H7 (cell line): ENCODE results near the gene TMSB4Y. TPM values are rescaled to one million over a fixed set of nuclear protein-coding genes. Genes with fewer than 3 reads are reported as not detected.

Source experiments
- DNase-seq: peaks from one replicate; pipeline ENCODE4 v3.0.0; 2012
- H3K27me3 ChIP-seq: 2 replicates; pipeline ENCODE4 v1.6.0; 2011; ENCODE audit warnings: mild to moderate bottlenecking, low read length; ENCODE audit not compliant: control insufficient read depth, insufficient read depth
- H3K36me3 ChIP-seq: replicated peaks from 2 replicates; pipeline ENCODE4 v1.5.1; 2011; ENCODE audit warnings: low read length; ENCODE audit not compliant: control insufficient read depth, insufficient read depth
- H3K4me3 ChIP-seq: 2 replicates; pipeline ENCODE4 v1.5.1; 2011; ENCODE audit warnings: low read depth, mild to moderate bottlenecking, control low read depth, low read length, moderate library complexity; ENCODE audit not compliant: insufficient read depth
- total RNA-seq: library from RNA; depleted of rRNA; stranded (reverse); fragments of >200 nt; shearing (Covaris generic); gene quantifications from 2 replicates; pipeline ENCODE4 v1.2.3, GENCODE V29; 2014; rRNA removed

The TMSB4Y gene
- total RNA-seq, result not detected in 2 replicates

DNA sequence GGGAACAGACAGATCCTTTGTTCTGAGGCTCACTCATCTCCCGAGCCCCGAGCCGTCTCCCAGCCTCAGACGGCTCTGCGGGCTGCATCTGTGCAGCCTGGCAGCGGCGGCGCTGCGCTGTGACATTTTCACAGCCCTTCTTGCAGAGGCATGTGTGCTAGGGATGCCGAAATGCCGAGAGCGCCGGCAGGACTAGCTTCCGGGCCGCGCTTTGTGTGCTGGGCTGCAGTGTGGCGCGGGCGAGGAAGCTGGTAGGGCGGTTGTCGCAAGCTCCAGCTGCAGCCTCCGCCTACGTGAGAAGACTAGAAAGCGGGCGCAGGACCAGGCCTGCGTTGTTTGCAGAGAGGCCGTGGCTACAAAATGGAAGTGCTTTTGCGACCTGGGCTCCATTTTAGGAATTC lies at the start of gene TMSB4Y:
Gene TMSB4Y (plus strand): TSS at position 332 of the 401 bp plus-strand sequence.
- DNase-seq, result no peak
- no peaks in the 10 kb centered on the region for H3K27me3 ChIP-seq
- no peak within 1 kb of the TSS for H3K4me3 ChIP-seq
- H3K36me3 ChIP-seq, result no peaks in the 10 kb centered on the region

GRCh38 chrY:13664162-13664561 lies 39.5 kb upstream of the TMSB4Y start:
- H3K27me3 ChIP-seq, result no peaks in the 10 kb centered on the region
- DNase-seq, result no peak
- H3K36me3 ChIP-seq, result no peaks in the 10 kb centered on the region
- no peak overlapping the region for H3K4me3 ChIP-seq

DNA sequence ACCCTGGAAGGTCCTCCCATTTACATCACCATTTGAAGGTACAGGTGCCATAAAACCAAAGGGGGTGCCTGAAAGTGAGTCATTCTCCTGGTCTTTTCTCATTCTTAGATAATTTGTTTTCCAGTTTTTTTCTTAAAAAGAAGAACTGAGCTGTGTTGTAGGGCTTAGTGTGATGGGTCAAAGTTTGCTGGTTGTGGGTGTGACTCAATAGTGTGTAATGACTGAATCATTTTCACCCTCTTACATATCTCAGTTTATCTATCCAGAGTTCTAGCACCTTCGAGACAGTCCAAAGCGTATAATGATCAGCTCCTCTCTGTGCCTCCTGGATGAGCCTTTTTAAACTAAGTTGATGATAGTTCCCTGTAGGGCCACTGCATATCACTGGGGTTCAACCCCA lies 32.6 kb upstream of the TMSB4Y start:
- no peaks in the 10 kb centered on the region for H3K27me3 ChIP-seq
- no peak overlapping the region for H3K4me3 ChIP-seq
- DNase-seq, result no peak
- no peaks in the 10 kb centered on the region for H3K36me3 ChIP-seq

- no peak for DNase-seq
- H3K27me3 ChIP-seq, result no peaks in the 10 kb centered on the region
- no peaks in the 10 kb centered on the region for H3K36me3 ChIP-seq
- no peak overlapping the region for H3K4me3 ChIP-seq
These were observed 1.4 kb upstream of the TMSB4Y start for GRCh38 chrY:13702276-13702675.

GRCh38 chrY:13704121-13704930 lies 627 bp downstream of the TMSB4Y start:
- Histone ChIP-seq H3K27me3 (no peaks in the 10 kb centered on the region), H3K36me3 (no peaks in the 10 kb centered on the region), H3K4me3 (no peak overlapping the region)
- DNase-seq, result no peak

- Histone ChIP-seq H3K27me3 (no peaks in the 10 kb centered on the region), H3K4me3 (no peak overlapping the region), H3K36me3 (no peaks in the 10 kb centered on the region)
- no peak for DNase-seq
These were observed 1.5 kb downstream of the TMSB4Y start for GRCh38 chrY:13705197-13705596.

GRCh38 chrY:13708038-13708437 lies 4.3 kb downstream of the TMSB4Y start:
- Histone ChIP-seq H3K27me3 (no peaks in the 10 kb centered on the region), H3K36me3 (no peaks in the 10 kb centered on the region), H3K4me3 (no peak overlapping the region)
- no peak for DNase-seq

GRCh38 chrY:13718996-13719395 lies 15.3 kb downstream of the TMSB4Y start:
- H3K27me3 ChIP-seq, result no peaks in the 10 kb centered on the region
- no peaks in the 10 kb centered on the region for H3K36me3 ChIP-seq
- no peak for DNase-seq
- H3K4me3 ChIP-seq, result no peak overlapping the region

GRCh38 chrY:13729517-13729916 lies 25.8 kb downstream of the TMSB4Y start:
- H3K4me3 ChIP-seq, result no peak overlapping the region
- no peak for DNase-seq
- no peaks in the 10 kb centered on the region for H3K36me3 ChIP-seq
- H3K27me3 ChIP-seq, result no peaks in the 10 kb centered on the region

DNA sequence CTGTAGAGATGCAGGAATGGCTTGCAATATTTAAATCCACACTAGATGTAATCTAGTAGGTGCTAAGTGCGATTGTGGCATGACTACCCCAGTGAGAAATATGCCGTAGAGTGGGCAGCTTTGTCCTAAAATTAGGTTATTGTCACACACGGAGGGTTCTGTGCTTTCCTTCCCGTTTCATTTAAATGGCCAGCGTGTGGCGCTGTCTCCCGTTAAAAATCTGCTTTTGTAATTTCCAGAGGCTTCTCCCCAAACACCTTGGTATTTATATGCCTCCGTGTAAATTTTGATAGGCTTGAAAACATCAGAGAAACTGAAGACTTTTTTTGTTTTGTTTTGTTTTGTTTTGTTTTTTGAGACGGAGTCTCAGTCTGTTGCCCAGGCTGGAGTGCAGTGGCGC lies 34.9 kb downstream of the TMSB4Y start:
- no peaks in the 10 kb centered on the region for H3K36me3 ChIP-seq
- H3K4me3 ChIP-seq, result no peak overlapping the region
- no peak for DNase-seq
- no peaks in the 10 kb centered on the region for H3K27me3 ChIP-seq

GRCh38 chrY:13751289-13752071 lies 47.8 kb downstream of the TMSB4Y start:
- no peak for DNase-seq
- no peaks in the 10 kb centered on the region for H3K36me3 ChIP-seq
- H3K4me3 ChIP-seq, result no peak overlapping the region
- H3K27me3 ChIP-seq, result no peaks in the 10 kb centered on the region

DNA sequence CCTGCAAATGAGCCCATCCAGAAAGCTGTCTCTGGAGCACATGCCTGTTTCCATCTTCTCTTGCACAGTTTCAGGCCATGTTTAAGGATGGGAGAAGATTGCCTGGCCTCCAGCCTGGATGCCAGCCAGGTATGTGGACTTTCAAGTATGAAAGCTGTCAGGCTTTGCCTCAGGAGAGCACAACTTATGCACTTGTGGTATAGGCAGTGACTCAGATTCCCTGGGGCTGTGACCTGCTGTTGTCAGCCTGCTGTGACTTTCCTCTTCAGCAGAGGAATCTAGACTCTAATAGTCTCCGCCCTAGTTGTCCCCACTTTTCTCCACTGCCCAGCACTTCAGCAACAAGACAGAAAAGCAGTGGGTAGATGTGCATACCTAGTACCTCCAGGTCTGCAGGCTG lies 51.0 kb downstream of the TMSB4Y start:
- no peak overlapping the region for H3K4me3 ChIP-seq
- no peaks in the 10 kb centered on the region for H3K27me3 ChIP-seq
- H3K36me3 ChIP-seq, result no peaks in the 10 kb centered on the region
- DNase-seq, result no peak
